GM12874 (cell line): Measurements from ENCODE around the gene TCEAL7.

Experiments used
- CTCF ChIP-seq: IDR thresholded peaks from 2 replicates; pipeline ENCODE4 v1.5.1; 2011; ENCODE audit warnings: low read depth, mild to moderate bottlenecking, control low read depth, low read length, moderate library complexity; ENCODE audit not compliant: insufficient read depth

Gene TCEAL7

DNA sequence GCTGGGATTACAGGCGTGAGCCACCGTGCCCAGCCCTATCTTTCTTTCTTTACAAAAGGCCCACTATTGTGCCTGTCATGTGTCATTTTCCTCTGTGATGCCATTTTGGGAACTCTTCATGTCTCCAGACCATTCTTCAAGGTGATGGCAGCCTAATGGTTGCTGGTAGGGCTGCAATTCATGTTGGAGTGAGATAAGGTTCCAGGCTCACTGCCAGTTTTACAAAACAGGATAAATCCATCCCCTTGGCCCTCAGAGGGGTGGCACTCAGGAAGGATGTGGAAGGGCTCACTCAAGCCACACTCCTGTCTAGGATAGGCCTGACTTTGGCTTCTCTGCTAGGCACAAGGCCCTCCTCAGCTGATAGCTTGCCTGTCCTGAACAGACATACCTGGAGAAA lies 30.1 kb downstream of the TCEAL7 start:
- no peak for TF ChIP-seq CTCF

- no peak for TF ChIP-seq CTCF
Observed at GRCh38 chrX:103360916-103361315, 30.9 kb downstream of the TCEAL7 start.

DNA sequence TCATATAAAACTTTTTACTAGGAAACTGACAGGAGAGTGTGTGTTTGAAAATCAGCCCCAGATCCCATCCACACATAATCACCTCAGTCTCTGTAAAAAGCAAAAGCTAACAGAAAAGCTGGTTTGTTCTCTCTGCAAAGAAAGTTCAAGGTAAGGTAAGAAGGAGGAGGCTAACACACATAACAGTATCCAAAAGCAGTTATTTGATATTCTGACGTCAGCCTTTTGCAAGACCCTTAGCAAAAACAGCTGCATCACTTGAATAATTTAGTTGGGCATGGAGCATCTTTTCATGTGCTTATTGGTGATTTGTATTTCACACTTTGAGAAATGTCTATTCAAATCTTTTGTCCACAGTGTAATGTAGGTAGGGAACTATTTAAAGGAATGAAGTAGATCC lies 31.8 kb downstream of the TCEAL7 start:
- no peak for TF ChIP-seq CTCF

DNA sequence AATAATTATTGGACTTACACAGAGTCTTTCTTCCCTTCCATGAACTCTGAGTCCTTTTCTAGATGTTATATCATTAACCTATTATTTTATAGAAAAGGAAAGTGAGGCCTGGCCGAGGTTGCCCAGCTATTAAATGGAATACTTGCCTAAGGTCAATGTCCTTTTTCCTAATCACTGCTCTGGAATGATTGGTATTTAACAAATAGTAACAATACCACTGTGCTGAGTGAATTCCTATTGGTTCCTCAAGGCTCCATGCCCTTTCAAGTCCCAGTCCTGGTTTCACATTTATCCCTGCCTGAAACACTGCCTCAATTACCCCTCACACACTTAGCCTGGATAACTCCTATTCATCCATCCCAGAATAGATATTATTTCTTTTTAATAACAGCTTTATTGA lies 32.4 kb downstream of the TCEAL7 start:
- no peak for TF ChIP-seq CTCF

GRCh38 chrX:103363046-103363445 lies 33.0 kb downstream of the TCEAL7 start:
- no peak for TF ChIP-seq CTCF

DNA sequence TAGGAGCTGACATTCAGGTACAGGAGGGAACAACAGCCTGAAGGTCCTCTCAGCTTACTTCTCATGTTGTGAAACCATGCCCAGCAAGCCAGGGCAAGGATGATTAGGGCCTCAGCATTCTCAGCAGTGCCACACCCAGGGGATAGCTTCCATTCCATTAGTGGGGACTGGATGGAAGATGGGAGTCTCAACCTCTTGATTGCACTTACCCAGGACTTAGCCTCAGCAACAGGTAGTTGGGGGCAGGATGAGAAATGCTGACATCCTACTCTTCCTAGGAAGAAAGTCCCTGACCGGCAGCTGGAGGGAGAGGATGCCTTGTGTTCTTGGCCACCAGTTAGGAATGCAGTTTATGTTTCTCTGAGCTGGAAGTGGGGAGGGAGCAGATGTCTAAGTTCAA lies 37.5 kb downstream of the TCEAL7 start:
- TF ChIP-seq CTCF = no peak

DNA sequence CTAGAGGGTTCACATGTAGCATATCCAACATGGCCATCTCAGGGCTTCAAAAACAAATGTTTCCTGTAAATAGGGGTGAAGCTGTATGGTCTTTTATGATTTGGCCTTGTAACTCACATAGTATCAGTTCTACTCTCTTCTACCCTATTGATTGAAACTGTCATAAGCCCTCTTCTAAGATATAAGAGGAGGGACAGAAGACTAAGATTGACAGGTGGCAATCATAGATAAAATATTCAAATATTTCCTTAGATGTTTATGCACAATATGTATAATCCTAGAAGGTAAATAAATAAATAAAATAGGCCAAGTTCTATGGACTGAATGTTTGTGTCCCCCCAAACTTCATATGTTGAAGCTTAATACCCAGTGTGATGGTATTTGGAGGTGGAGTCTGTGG lies 39.4 kb downstream of the TCEAL7 start:
- TF ChIP-seq CTCF = no peak

DNA sequence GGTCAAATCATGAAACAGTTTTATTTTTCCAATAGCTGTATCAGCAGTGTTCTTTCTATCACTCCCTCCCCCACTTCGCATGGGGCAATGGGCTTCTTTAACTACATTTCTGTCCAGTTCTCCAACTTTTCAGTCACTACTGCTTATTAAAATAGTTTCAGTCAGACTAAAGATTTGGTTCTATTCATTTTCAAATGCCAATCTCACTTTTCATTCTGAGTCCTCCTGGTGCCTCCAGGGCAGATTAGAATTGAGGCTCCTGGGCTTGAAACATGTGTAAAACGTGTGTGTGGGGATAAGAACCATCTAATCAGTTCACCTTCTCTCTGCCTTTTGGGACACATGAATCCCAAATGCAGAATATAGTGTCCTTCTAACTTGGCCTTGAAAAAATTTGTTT lies 42.8 kb downstream of the TCEAL7 start:
- TF ChIP-seq CTCF = no peak
